K562 (cell line): ENCODE measurements around the gene SLC36A1. TPM values are rescaled to one million over a fixed set of nuclear protein-coding genes. Genes with fewer than 3 reads are reported as not detected.

Source experiments
- ATAC-seq: fragments of 200-7000 bp; cut with Tn5 transposase; 3 replicates; pipeline ENCODE4 v1.9.1; 2020; ENCODE audit warnings: moderate library complexity
- BruUV-seq: library from RNA; stranded (reverse); fragments of 400-500 nt; replicated peaks from 2 replicates; lab custom pipeline; 2021; lab: Mats Ljungman, UMichigan
- CTCF ChIA-PET: fragments of 300-600 bp; formaldehyde crosslinking; extraction: SDS; loops from one replicate; lab custom pipeline; 2021; ENCODE audit warnings: low intra/inter-chr PET ratio; lab: Yijun Ruan, JAX
- POLR2A ChIA-PET: fragments of 300-600, 350-650 bp; sonication (Branson Sonifier 250); formaldehyde crosslinking; extraction: SDS; loops from one replicate; lab custom pipeline; 2021; ENCODE audit warnings: antibody characterized with exemption, inconsistent platforms; lab: Yijun Ruan, JAX
- DNase-seq, 4 experiments: peaks; one replicate each; pipeline versions ENCODE4 v3.0.0 to v3.0.0-alpha.2; 2011 to 2018; ENCODE audit warnings: low spot score in 3 of 4, mixed read lengths in 3 of 4; ENCODE audit errors: extremely low read depth in 1 of 4
- FAIRE-seq: peaks from 2 replicates; lab custom pipeline; 2011; peaks lifted over from hg19 to GRCh38; lab: Jason Lieb, UNC
- H2AFZ ChIP-seq: 2 replicates; pipeline ENCODE4 v1.6.0; 2011; ENCODE audit warnings: low read depth, low read length, control low read depth, inconsistent platforms
- H3K27ac ChIP-seq: fragments of 200-600 bp; 3 replicates; pipeline ENCODE4 v1.8.0; 2011; ENCODE audit warnings: low read depth, mild to moderate bottlenecking, control low read depth, inconsistent platforms, low read length, moderate library complexity, mixed read lengths; ENCODE audit errors: extremely low read depth
- H3K27me3 ChIP-seq, 2 experiments: fragments of 300-600 bp in 1 of 2; 2 replicates in 1 of 2; 3 replicates in 1 of 2; pipeline versions ENCODE4 v1.6.0 to v1.8.0; 2011; ENCODE audit warnings: inconsistent platforms in 2 of 2, low read length in 2 of 2, mild to moderate bottlenecking in 1 of 2, mixed read lengths in 1 of 2, moderate library complexity in 1 of 2; ENCODE audit not compliant: control insufficient read depth in 2 of 2, insufficient read depth in 2 of 2
- H3K36me3 ChIP-seq: fragments of 300-600 bp; 3 replicates; pipeline ENCODE4 v1.8.0; 2011; ENCODE audit warnings: mild to moderate bottlenecking, low read length, inconsistent platforms; ENCODE audit not compliant: control insufficient read depth, insufficient read depth
- H3K4me1 ChIP-seq, 2 experiments: fragments of 200-600 bp in 1 of 2; replicated peaks in 1 of 2; 2 replicates in 1 of 2; 3 replicates in 1 of 2; pipeline versions ENCODE4 v1.5.1 to v1.8.0; 2011; ENCODE audit warnings: inconsistent platforms in 2 of 2, low read length in 2 of 2, mild to moderate bottlenecking in 1 of 2, mixed read lengths in 1 of 2, moderate library complexity in 1 of 2; ENCODE audit not compliant: control insufficient read depth in 2 of 2, insufficient read depth in 2 of 2
- H3K4me2 ChIP-seq: 2 replicates; pipeline ENCODE4 v1.6.1; 2011; ENCODE audit warnings: low read length, control low read depth, inconsistent platforms, mixed read lengths; ENCODE audit not compliant: insufficient read depth
- H3K4me3 ChIP-seq: fragments of 200-600 bp; sonication (generic), shearing (Covaris generic); 2 replicates; pipeline ENCODE4 v1.5.1; 2016; ENCODE audit warnings: control low read depth, inconsistent platforms
- H3K79me2 ChIP-seq: fragments of 200-600 bp; 3 replicates; pipeline ENCODE4 v1.8.0; 2011; ENCODE audit warnings: low read length, inconsistent platforms; ENCODE audit not compliant: control insufficient read depth, insufficient read depth
- H3K9ac ChIP-seq, 2 experiments: 2 replicates each; pipeline versions ENCODE4 v1.6.0 to v1.6.1; 2011; ENCODE audit warnings: low read depth in 2 of 2, low read length in 2 of 2, control low read depth in 1 of 2, inconsistent platforms in 1 of 2, mild to moderate bottlenecking in 1 of 2, mixed read lengths in 1 of 2; ENCODE audit not compliant: insufficient read depth in 1 of 2
- H3K9me1 ChIP-seq: one replicate; pipeline ENCODE4 v1.6.0; 2011; ENCODE audit warnings: inconsistent platforms, mild to moderate bottlenecking, low read length, moderate library complexity; ENCODE audit not compliant: control insufficient read depth, insufficient read depth
- H3K9me3 ChIP-seq: replicated peaks from 2 replicates; pipeline ENCODE4 v1.5.1; 2011; ENCODE audit warnings: low read depth, low read length, inconsistent platforms; ENCODE audit not compliant: control insufficient read depth, insufficient read depth
- H4K20me1 ChIP-seq: replicated peaks from 2 replicates; pipeline ENCODE4 v1.6.1; 2011; ENCODE audit warnings: low read length, inconsistent platforms, mixed read lengths; ENCODE audit not compliant: control insufficient read depth, insufficient read depth
- ARID1B ChIP-seq: fragments of 450-650 bp; IDR thresholded peaks from 2 replicates; pipeline ENCODE4 v1.6.1; 2016; ENCODE audit warnings: antibody characterized with exemption, mild to moderate bottlenecking, inconsistent platforms
- CBX2 ChIP-seq: fragments of 200-600 bp; sonication (generic); IDR thresholded peaks from one replicate; pipeline ENCODE4 v1.6.1; 2012; ENCODE audit warnings: mild to moderate bottlenecking, low read length, inconsistent platforms; ENCODE audit not compliant: insufficient read depth, poor library complexity, severe bottlenecking
- CEBPG ChIP-seq, 3 experiments: fragments of 200-800 bp in 1 of 3; sonication (Bioruptor generic) in 1 of 3; sonication (generic) in 1 of 3; formaldehyde crosslinking in 1 of 3; IDR thresholded peaks in 2 of 3; conservative IDR thresholded peaks in 1 of 3; 2 replicates each; pipeline versions ENCODE4 v1.6.1 to v1.8.0; 2016 to 2022; ENCODE audit warnings: missing compliant biosample characterization in 2 of 3, missing genetic modification characterization in 2 of 3, mild to moderate bottlenecking in 1 of 3, missing genetic modification reagents in 1 of 3
- CHCHD3 ChIP-seq: fragments of 250-450 bp; sonication (Bioruptor Pico); IDR thresholded peaks from 2 replicates; pipeline ENCODE4 v2.1.2; 2022; ENCODE audit warnings: mild to moderate bottlenecking
- DDX20 ChIP-seq: fragments of 450-650 bp; IDR thresholded peaks from 2 replicates; pipeline ENCODE4 v1.6.1; 2016; ENCODE audit warnings: missing genetic modification characterization, low read depth, mild to moderate bottlenecking, missing compliant biosample characterization, moderate library complexity
- ETS1 ChIP-seq: conservative IDR thresholded peaks from 2 replicates; pipeline ENCODE4 v1.6.1; 2011; ENCODE audit warnings: low read depth, mild to moderate bottlenecking, low read length; ENCODE audit not compliant: control insufficient read depth
- HDAC8 ChIP-seq: fragments of 450-650 bp; IDR thresholded peaks from 2 replicates; pipeline ENCODE4 v1.6.1; 2016; ENCODE audit warnings: mild to moderate bottlenecking, missing genetic modification characterization, moderate library complexity, missing compliant biosample characterization
- HMBOX1 ChIP-seq: sonication (generic); IDR thresholded peaks from 2 replicates; pipeline ENCODE4 v1.6.1; 2016
- KDM5B ChIP-seq: fragments of 200-600 bp; sonication (generic); IDR thresholded peaks from 2 replicates; pipeline ENCODE4 v1.6.1; 2012; ENCODE audit warnings: low read depth, mild to moderate bottlenecking, moderate library complexity, low read length, control low read depth, inconsistent platforms; ENCODE audit not compliant: insufficient replicate concordance
- MBD2 ChIP-seq: sonication (generic); IDR thresholded peaks from 2 replicates; pipeline ENCODE4 v1.6.1; 2016; ENCODE audit warnings: low read depth, borderline replicate concordance
- NFIX ChIP-seq: fragments of 250-450 bp; sonication (Bioruptor Pico); IDR thresholded peaks from 2 replicates; pipeline ENCODE4 v1.4.0; 2020; ENCODE audit warnings: low read depth, mild to moderate bottlenecking, moderate library complexity
- RBBP5 ChIP-seq: fragments of 200-600 bp; sonication (generic); IDR thresholded peaks from 2 replicates; pipeline ENCODE4 v1.6.1; 2012; ENCODE audit warnings: borderline replicate concordance, mild to moderate bottlenecking, low read length, control low read depth, inconsistent platforms; ENCODE audit not compliant: insufficient read depth, poor library complexity, severe bottlenecking
- STAT5A ChIP-seq: IDR thresholded peaks from 2 replicates; pipeline ENCODE4 v1.6.1; 2012; ENCODE audit warnings: low read length, inconsistent platforms, borderline replicate concordance
- TCF7L2 ChIP-seq: fragments of 150-350 bp; IDR thresholded peaks from 2 replicates; pipeline ENCODE4 v1.6.1; 2016; ENCODE audit warnings: low read depth, mild to moderate bottlenecking, low read length, moderate library complexity
- TCFL5 ChIP-seq: fragments of 250-450 bp; sonication (Bioruptor Pico); conservative IDR thresholded peaks from 2 replicates; pipeline ENCODE4 v1.6.1; 2021; ENCODE audit warnings: mild to moderate bottlenecking, moderate library complexity, matching md5 sums
- TEAD1 ChIP-seq, 2 experiments: fragments of 450-650 bp in 1 of 2; sonication (generic) in 1 of 2; formaldehyde crosslinking; IDR thresholded peaks; 2 replicates each; pipeline versions ENCODE4 v1.4.0 to v1.8.0; 2020 to 2022; ENCODE audit warnings: mild to moderate bottlenecking in 2 of 2, missing genetic modification reagents in 1 of 2
- ZNF146 ChIP-seq: IDR thresholded peaks from one replicate; pipeline ENCODE4 v1.6.1; 2018; ENCODE audit warnings: missing compliant biosample characterization; ENCODE audit not compliant: unreplicated experiment
- ZNF282 ChIP-seq: sonication (generic); formaldehyde crosslinking; IDR thresholded peaks from 2 replicates; pipeline ENCODE4 v1.8.1; 2023; ENCODE audit warnings: missing genetic modification reagents
- ZNF551 ChIP-seq: fragments of 250-450 bp; sonication (Bioruptor Pico); IDR thresholded peaks from 2 replicates; pipeline ENCODE4 v1.5.0; 2021; ENCODE audit warnings: mild to moderate bottlenecking, moderate library complexity
- ZNF583 ChIP-seq: fragments of 250-450 bp; sonication (Bioruptor Pico); IDR thresholded peaks from 2 replicates; pipeline ENCODE4 v1.4.0; 2020
- WGBS: fragments of 100-300 bp; shearing (Covaris generic); methylation state at CpG from one replicate; pipeline ENCODE4 v1.1.6; 2016; ENCODE audit warnings: low coverage, mixed read lengths; ENCODE audit not compliant: insufficient coverage; ENCODE audit errors: missing lambda C conversion rate; 5-methylcytosine and 5-hydroxymethylcytosine counted together
- in situ Hi-C: fragments of 300-500 bp; cut with MboI; formaldehyde crosslinking; loops from 4 replicates; pipeline ENCODE4 v1.15.0; 2018; ENCODE audit warnings: inconsistent platforms, mixed read lengths
- intact Hi-C: fragments of 100-400 bp; cut with micrococcal nuclease; formaldehyde crosslinking; loops from 2 replicates; pipeline ENCODE4 v1.14.2; 2022
- polyA plus RNA-seq, 8 experiments: library from polyadenylated mRNA; depleted of rRNA in 4 of 8; stranded (reverse) in 5 of 8; unstranded in 3 of 8; fragments of >200 nt; fragmentation: Nextera tagmentation in 2 of 8; fragmentation: Illumina TruSeq in 1 of 8; extraction: Ambion mirVana in 2 of 8; extraction: Trizol in 1 of 8; gene quantifications; 2 replicates each; pipeline versions ENCODE4 v1.2.1 to v1.2.3, GENCODE V29; 2011 to 2014; ENCODE audit warnings: inconsistent platforms in 1 of 8, missing spikeins in 1 of 8
- total RNA-seq, 7 experiments: library from RNA; depleted of rRNA in 6 of 7; stranded (reverse); fragments of >200 nt in 6 of 7; fragmentation: Illumina TruSeq in 2 of 7; extraction: Trizol in 2 of 7; gene quantifications; 2 replicates each; pipeline versions ENCODE4 v1.2.1 to v1.2.3, GENCODE V29; 2011 to 2021; ENCODE audit warnings: low replicate concordance in 1 of 7

The SLC36A1 gene
- total and polyA plus RNA-seq, 9 of the 15 experiments (the other 6 are each of a cell fraction or from before 2014, with no cell fraction given) = 1.6 to 8.4 (median 4.6) TPM

- Histone ChIP-seq H3K9me1 (no peaks in the 10 kb centered on the region), H3K4me3 (no peak overlapping the region), H3K9ac (no peak overlapping the region), H3K4me2 (no peak overlapping the region), H4K20me1 (no peaks in the 10 kb centered on the region), H3K9me3 (peaks cover 16% of the 10 kb centered on the region), H3K4me1 (peaks cover 3 to 9% of the 10 kb centered on the region in 2 experiments; a peak in 3 of 5 replicates), H3K27me3 (no peaks in the 10 kb centered on the region), H2AFZ (no peak overlapping the region), H3K27ac (peak overlapping the region; percentile 54), H3K79me2 (no peaks in the 10 kb centered on the region), H3K36me3 (peaks cover 40% of the 10 kb centered on the region)
- CTCF ChIA-PET = no interaction called here
- intact Hi-C loops = no loop called here
- BruUV-seq = no TSS peak
- ATAC-seq = peak; percentile 96
- in situ Hi-C loops = no loop called here
- POLR2A ChIA-PET = interaction anchor here (1.0 to 1.9 kb wide), 3 partner anchors 10 to 17 kb away, joined by 4 to 7 read pairs (median 4); partner anchors contain the start of gene SLC36A1
- peak; percentile 78 for FAIRE-seq
- WGBS = 5% methylated on average over 4 of the region's 4 CpGs
- DNase-seq = peak; percentile 57 to 81 (median 68)
- no peak for TF ChIP-seq TEAD1 (CRISPR knock-in tag; IDR thresholded peaks at IDR 0.05)
- peak; percentile 95 for TF ChIP-seq ARID1B
- TF ChIP-seq HDAC8 (tag) = no peak
- TF ChIP-seq ETS1 = no peak
- TF ChIP-seq ZNF146 (CRISPR knock-in tag) = no peak
- TF ChIP-seq DDX20 = no peak
- no peak for TF ChIP-seq NFIX
- TF ChIP-seq ZNF282 (CRISPR knock-in tag) = no peak
- no peak for TF ChIP-seq ZNF583 (CRISPR knock-in tag)
- no peak for TF ChIP-seq KDM5B
- no peak for TF ChIP-seq CHCHD3
- no peak for TF ChIP-seq TCF7L2
- TF ChIP-seq ZNF551 = no peak
- TF ChIP-seq CBX2 = no peak
- TF ChIP-seq TCFL5 (CRISPR knock-in tag) = no peak
- TF ChIP-seq MBD2 = no peak
- no peak for TF ChIP-seq CEBPG (CRISPR knock-in tag; IDR thresholded peaks at IDR 0.05)
- TF ChIP-seq CEBPG (tag; conservative IDR thresholded peaks at IDR 0.05 in 1 of 2, IDR thresholded peaks at IDR 0.05 in 1 of 2) = no peak
- TF ChIP-seq HMBOX1 = no peak
- peak; percentile 58; the same call in 1 of the 2 replicates for TF ChIP-seq STAT5A
- no peak for TF ChIP-seq RBBP5
Observed at GRCh38 chr5:151465476-151465875, 18.1 kb downstream of the SLC36A1 start.
